GM10266 (cell line): ENCODE data around the gene ANKRD36.
A peak's percentile ranks its signal among the peaks of the same experiment; 100 is the strongest.
"Not testable (repeated sequence)": the region's sequence is repeated elsewhere in the genome, so short reads cannot be mapped to it uniquely, and the experiment has no call there.

ENCODE experiments used
- DNase-seq: peaks from one replicate; pipeline ENCODE4 v3.0.0; 2012; ENCODE audit errors: extremely low spot score
- TF ChIP-seq, protein P1 (sequence below): IDR thresholded peaks from 2 replicates; pipeline ENCODE4 v1.5.1; 2012; ENCODE audit warnings: mild to moderate bottlenecking, low read depth; ENCODE audit not compliant: control insufficient read depth, insufficient read depth; ENCODE audit errors: missing control alignments

Gene ANKRD36

DNA sequence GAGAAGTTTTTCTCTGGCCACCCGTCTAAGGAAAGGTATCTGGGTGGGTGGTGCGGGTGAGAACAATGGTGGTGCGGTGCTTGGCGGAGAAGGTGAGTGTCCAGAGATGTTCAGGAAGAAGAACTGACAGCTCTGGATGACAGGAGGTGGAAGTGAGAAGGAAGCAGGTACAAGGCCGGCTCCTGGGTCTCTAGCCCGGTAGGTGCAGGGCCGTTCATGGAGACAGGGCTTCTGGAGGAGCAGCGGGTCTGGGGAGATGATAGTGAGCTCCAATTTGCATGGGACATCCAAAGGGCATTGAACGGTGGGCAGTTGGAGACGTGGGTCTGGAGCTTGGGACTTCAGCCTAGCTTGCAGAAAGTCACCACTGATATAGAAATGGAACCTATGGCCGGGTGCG, 17.3 kb upstream of the ANKRD36 start:
- no peak for DNase-seq
- TF ChIP-seq, protein P1, sequence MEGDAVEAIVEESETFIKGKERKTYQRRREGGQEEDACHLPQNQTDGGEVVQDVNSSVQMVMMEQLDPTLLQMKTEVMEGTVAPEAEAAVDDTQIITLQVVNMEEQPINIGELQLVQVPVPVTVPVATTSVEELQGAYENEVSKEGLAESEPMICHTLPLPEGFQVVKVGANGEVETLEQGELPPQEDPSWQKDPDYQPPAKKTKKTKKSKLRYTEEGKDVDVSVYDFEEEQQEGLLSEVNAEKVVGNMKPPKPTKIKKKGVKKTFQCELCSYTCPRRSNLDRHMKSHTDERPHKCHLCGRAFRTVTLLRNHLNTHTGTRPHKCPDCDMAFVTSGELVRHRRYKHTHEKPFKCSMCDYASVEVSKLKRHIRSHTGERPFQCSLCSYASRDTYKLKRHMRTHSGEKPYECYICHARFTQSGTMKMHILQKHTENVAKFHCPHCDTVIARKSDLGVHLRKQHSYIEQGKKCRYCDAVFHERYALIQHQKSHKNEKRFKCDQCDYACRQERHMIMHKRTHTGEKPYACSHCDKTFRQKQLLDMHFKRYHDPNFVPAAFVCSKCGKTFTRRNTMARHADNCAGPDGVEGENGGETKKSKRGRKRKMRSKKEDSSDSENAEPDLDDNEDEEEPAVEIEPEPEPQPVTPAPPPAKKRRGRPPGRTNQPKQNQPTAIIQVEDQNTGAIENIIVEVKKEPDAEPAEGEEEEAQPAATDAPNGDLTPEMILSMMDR = no peak

- DNase-seq = not testable (repeated sequence)
These were observed 14.1 kb upstream of the ANKRD36 start for GRCh38 chr2:97098786-97099372.

- not testable (repeated sequence) for DNase-seq
These were observed 6.1 kb upstream of the ANKRD36 start for GRCh38 chr2:97106878-97107277.

DNA sequence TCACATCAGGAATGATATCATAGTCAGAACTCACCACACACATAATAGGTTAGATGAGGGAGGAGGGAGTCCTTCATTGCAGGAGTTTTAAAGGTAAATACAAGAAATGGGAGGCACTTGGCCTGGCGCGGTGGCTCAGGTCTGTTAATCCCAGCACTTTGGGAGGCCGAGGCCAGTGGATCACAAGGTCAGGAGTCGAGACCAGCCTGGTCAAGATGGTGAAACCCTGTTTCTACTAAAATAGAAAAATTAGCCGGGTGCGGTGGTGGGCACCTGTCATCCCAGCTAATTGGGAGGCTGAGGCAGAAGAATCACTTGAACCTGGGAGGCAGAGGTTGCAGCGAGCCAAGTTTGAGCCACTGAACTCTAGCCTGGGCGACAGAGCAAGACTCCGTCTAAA, 1.7 kb upstream of the ANKRD36 start:
- not testable (repeated sequence) for DNase-seq

DNA sequence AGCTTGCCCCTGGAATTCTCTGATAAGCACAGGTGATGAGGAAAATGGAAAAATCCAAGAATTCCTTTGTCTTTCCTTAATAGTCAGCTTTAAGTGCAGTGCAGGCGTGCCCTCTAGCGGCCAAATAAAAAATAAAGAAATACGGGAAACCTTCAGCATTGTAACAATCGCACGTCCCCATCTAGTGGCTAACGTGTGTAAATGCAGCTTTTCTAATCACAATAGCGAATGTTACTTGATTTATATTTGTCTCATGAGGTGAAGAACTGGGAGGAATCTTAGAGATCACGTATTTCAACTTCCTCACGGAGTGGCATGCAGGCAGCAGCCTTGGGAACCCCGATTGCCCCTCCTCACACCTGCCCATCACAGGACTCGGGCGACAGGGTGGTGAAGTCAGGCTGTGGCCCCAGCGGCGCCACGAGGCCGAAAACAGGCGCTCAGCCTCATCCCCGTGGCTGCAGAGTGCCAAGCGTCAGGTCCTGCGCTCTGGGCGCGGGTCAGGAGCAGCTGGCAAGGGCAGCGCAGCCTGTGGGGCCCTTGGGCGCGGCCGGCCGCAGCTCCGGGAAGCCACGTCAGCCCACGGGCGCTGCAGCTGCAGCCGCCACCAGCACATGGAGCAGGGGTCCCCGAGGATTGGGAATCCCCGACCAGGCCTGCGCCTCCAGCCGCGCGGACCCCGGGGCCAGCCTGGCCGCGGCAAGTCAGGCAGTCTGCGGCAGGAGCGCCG, 468 bp upstream of the ANKRD36 start:
- TF ChIP-seq, protein P1 = peak; percentile 69
- not testable (repeated sequence) for DNase-seq

DNA sequence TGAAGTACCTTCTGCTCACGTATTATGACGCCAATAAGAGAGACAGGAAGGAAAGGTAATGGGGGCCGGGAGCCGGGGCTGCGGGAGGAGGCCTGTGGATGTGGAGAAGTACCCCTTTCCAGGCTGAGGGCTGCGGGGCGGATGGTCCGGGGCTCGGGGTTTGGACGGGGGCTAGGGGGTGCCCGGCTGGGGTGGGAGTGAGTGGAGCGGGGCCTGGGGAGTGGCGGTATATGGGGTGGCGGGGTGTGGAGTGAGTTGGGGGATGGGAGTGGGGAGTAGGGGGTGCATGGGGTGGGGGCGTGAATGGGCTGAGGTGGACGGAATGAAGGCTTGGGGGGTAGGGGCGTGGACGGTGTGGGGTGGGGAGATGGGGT, 916 bp downstream of the ANKRD36 start:
- DNase-seq = not testable (repeated sequence)

DNA sequence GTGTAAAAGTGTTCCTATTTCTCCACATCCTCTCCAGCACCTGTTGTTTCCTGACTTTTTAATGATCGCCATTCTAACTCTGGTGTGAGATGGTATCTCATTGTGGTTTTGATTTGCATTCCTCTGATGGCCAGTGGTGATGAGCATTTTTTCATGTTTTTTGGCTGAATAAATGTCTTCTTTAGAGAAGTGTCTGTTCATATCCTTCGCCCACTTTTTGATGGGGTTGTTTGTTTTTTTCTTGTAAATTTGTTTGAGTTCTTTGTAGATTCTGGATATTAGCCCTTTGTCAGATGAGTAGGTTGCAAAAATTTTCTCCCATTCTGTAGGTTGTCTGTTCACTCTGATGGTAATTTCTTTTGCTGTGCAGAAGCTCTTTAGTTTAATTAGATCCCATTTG, 16.1 kb downstream of the ANKRD36 start:
- not testable (repeated sequence) for DNase-seq

DNA sequence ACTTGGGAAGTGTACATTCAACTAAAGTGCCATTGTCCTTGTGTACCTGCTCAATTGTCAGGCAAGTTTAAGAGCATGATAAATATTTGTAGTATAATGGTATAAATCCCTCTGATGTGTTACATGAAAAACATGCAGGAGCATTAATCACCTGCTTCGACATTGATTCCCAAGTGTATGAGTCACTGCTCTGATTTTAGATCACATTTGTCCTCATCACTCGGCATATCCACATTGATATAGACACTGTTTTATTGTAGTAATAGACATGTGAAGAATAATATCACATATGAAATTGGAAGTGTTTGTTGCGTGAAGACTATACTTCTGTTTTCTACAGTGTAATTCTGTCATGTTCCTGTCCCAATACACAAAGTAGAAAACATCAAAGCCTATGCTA, 31.1 kb downstream of the ANKRD36 start:
- DNase-seq = not testable (repeated sequence)

DNA sequence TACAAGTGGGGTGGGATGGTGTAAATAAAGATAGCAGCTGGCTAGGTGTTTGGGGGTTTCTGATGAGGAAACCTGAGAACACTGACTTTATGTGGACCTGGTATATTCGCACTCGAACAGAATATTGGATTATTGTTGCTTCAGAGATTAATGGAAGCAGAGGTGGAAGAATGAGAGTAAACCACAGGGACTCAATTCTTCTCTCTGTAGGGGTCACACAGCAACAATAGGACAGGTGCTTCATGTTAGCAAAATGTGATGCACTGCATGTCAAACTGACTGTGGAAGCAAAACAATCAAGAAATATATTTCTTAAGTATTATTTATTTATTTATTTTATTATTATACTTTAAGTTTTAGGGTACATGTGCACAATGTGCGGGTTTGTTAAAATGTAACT, 53.6 kb downstream of the ANKRD36 start:
- DNase-seq = not testable (repeated sequence)

DNA sequence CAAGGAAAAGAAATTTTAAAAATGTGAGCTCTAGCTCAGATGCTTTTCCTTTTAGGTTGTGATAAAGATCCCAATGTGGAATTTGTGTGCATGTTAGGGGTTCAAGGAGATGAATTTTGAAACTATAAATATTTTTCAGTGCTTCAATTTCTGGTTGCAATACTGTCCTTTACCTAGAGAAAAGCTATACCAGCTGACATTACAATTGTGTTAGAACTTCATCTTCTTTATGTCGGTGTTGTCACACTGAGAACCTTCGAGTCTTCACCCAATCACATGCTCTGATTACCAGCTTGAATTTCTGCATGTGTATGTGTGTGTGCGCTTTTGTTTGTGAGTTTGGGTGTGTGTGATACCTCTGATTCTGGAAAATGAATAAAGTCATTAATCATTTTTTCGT, 55.0 kb downstream of the ANKRD36 start:
- DNase-seq = not testable (repeated sequence)

- not testable (repeated sequence) for DNase-seq
These were observed 55.6 kb downstream of the ANKRD36 start for GRCh38 chr2:97168583-97168982.

DNA sequence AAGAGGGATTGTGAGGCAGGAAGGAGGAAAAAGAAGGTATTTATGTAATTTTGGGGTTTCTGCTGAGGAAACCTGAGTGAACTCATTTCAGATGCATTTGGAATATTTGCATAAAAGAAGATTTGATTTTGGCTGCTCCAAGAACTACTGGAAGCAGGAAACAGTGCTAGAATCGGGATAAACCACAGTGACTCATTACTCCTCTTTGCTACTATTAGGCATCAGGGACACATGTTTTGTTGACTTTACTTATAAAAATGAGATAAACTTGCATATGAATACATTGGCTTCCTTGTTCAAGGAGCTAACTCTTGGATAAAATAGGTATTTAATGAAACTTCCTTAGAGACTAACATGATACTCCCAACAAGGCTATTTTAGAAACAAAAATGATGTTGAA, 67.4 kb downstream of the ANKRD36 start:
- not testable (repeated sequence) for DNase-seq

DNA sequence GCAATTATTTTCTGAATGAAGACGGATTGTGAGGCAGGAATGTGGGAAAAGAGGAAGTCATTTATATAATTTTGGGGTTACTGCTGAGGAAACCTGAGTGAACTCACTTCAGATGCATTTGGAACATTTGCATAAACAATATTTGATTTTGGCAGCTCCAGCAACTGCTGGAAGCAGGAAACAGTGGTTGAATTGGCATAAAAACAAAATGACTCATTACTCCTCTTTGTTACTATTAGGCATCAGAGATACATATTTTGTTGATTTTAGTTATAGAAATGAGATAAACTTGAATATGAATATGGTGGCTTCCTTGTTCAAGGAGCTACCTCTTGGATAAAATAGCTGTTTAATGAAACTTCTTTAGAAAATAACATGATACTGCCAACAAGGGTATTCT, 82.4 kb downstream of the ANKRD36 start:
- not testable (repeated sequence) for DNase-seq

DNA sequence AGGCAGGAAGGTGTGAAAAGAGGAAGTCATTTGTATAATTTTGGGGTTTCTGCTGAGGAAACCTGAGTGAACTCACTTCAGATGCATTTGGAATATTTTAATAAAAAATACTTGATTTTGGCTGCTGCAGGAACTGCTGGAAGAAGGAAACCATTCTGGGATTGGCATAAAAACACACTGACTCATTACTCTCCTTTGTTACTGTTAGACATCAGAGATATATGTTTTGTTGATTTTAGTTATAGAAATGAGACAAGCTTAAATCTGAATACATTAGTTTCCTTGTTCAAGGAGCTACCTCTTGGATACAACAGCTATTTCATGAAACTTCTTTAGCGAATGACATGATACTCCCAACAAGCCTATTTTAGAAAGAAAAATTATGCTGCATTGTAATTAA, 84.3 kb downstream of the ANKRD36 start:
- not testable (repeated sequence) for DNase-seq

DNA sequence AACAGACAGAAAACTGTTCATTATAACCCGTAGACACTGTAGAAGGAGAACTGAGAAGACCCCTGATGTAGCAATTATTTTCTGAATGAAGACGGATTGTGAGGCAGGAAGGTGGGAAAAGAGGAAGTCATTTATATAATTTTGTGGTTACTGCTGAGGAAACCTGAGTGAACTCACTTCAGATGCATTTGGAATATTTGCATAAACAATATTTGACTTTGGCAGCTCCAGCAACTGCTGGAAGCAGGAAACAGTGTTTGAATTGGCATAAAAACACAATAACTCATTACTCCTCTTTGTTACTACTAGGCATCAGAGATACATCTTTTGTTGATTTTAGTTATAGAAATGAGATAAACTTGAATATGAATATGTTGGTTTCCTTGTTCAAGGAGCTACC, 87.9 kb downstream of the ANKRD36 start:
- DNase-seq = not testable (repeated sequence)

- not testable (repeated sequence) for DNase-seq
These were observed 89.8 kb downstream of the ANKRD36 start for GRCh38 chr2:97202643-97203250.
